Natural killer cell (primary cell): Measurements from ENCODE around the gene ZNF750. TPM values are rescaled to one million over a fixed set of nuclear protein-coding genes. Genes with fewer than 3 reads are reported as not detected.

Experiments
- ATAC-seq, 3 donors: fragments of 150-1000 bp in 2 of 3; fragments of 200-7000 bp in 1 of 3; cut with Tn5 transposase; 1 replicate in 1 of 3; 2 replicates in 2 of 3; pipeline ENCODE4 v1.10.0; 2021; ENCODE audit warnings: mild to moderate bottlenecking in 2 of 3, moderate library complexity in 2 of 3
- DNase-seq, 2 donors: peaks; one replicate each; pipeline versions ENCODE4 v3.0.0 to v3.0.0-alpha.2; 2013 to 2021; ENCODE audit warnings: mixed read lengths in 1 of 2
- H3K27ac ChIP-seq: one replicate; pipeline ENCODE4 v1.5.1; 2013; ENCODE audit warnings: mild to moderate bottlenecking, low read length
- H3K27me3 ChIP-seq: one replicate; pipeline ENCODE4 v1.6.1; 2013; ENCODE audit warnings: low read length; ENCODE audit not compliant: control insufficient read depth, insufficient read depth
- H3K36me3 ChIP-seq: one replicate; pipeline ENCODE4 v1.6.1; 2013; ENCODE audit warnings: low read length; ENCODE audit not compliant: control insufficient read depth, insufficient read depth
- H3K4me1 ChIP-seq: one replicate; pipeline ENCODE4 v1.6.1; 2013; ENCODE audit warnings: low read length; ENCODE audit not compliant: control insufficient read depth, insufficient read depth
- H3K4me3 ChIP-seq: one replicate; pipeline ENCODE4 v1.5.1; 2013; ENCODE audit warnings: low read length
- H3K9me3 ChIP-seq: one replicate; pipeline ENCODE4 v1.6.1; 2013; ENCODE audit warnings: low read length; ENCODE audit not compliant: control insufficient read depth, insufficient read depth
- H3K27ac Mint-ChIP-seq, 2 donors: one replicate each; pipeline ENCODE4 v1.8.0; 2022; ENCODE audit warnings: mild to moderate bottlenecking in 2 of 2, mixed read lengths in 2 of 2, moderate library complexity in 1 of 2
- H3K27me3 Mint-ChIP-seq, 2 donors: one replicate each; pipeline ENCODE4 v1.8.0; 2022; ENCODE audit warnings: low read depth in 2 of 2, mixed read lengths in 2 of 2
- H3K36me3 Mint-ChIP-seq: one replicate; pipeline ENCODE4 v1.8.0; 2022; ENCODE audit warnings: mixed read lengths
- H3K4me1 Mint-ChIP-seq, 2 donors: one replicate each; pipeline ENCODE4 v1.8.0; 2022; ENCODE audit warnings: mixed read lengths in 2 of 2
- H3K4me3 Mint-ChIP-seq: one replicate; pipeline ENCODE4 v1.8.0; 2022; ENCODE audit warnings: mild to moderate bottlenecking, moderate library complexity, mixed read lengths
- H3K9me3 Mint-ChIP-seq, 2 donors: one replicate each; pipeline ENCODE4 v1.8.0; 2022; ENCODE audit warnings: mixed read lengths in 2 of 2
- CTCF ChIP-seq: fragments of 200-600 bp; IDR thresholded peaks from one replicate; pipeline ENCODE4 v1.8.0; 2022; ENCODE audit warnings: antibody characterized with exemption
- WGBS: methylation state at CpG from one replicate; pipeline ENCODE4 v1.1.7; 2013; ENCODE audit warnings: missing lambda C conversion rate; ENCODE audit not compliant: insufficient coverage; 5-methylcytosine and 5-hydroxymethylcytosine counted together
- intact Hi-C: fragments of 100-400 bp; cut with micrococcal nuclease; formaldehyde crosslinking; loops from one replicate; pipeline ENCODE4 v1.14.2; 2022
- total RNA-seq, 4 donors: library from RNA; stranded (reverse); fragments of 120-200 nt in 1 of 4; gene quantifications; one replicate each; pipeline versions ENCODE4 v1.2.3 to v1.2.4, GENCODE V29; 2013 to 2022

ZNF750 gene
- total RNA-seq, 3 donors from 2014 or later (not counting 1 experiment from before 2014, with no cell fraction given): not detected

- Histone ChIP-seq H3K27ac (no peak overlapping the region), H3K4me1 (no peaks in the 10 kb centered on the region), H3K9me3 (no peaks in the 10 kb centered on the region), H3K36me3 (no peaks in the 10 kb centered on the region), H3K27me3 (no peaks in the 10 kb centered on the region), H3K4me3 (no peak overlapping the region)
- Mint-ChIP-seq H3K36me3 (no peaks in the 10 kb centered on the region), H3K9me3 (no peaks in the 10 kb centered on the region), H3K4me1 (peaks cover 5 to 24% of the 10 kb centered on the region in 2 donors), H3K4me3 (no peak overlapping the region), H3K27ac (peak overlapping the region in 1 of 2 donors; percentile 72), H3K27me3 (no peaks in the 10 kb centered on the region)
- intact Hi-C loops: no loop called here
- 96% methylated on average over 13 of the region's 13 CpGs for WGBS
- ATAC-seq (no peak), DNase-seq (no peak)
- TF ChIP-seq CTCF: no peak
These were observed 49.4 kb downstream of the ZNF750 start for GRCh38 chr17:82790391-82790790.

GRCh38 chr17:82789806-82790205 lies 50.0 kb downstream of the ZNF750 start:
- Mint-ChIP-seq H3K9me3 (no peaks in the 10 kb centered on the region), H3K36me3 (no peaks in the 10 kb centered on the region), H3K4me1 (peaks cover 5 to 24% of the 10 kb centered on the region in 2 donors), H3K27ac (no peak overlapping the region), H3K27me3 (no peaks in the 10 kb centered on the region), H3K4me3 (no peak overlapping the region)
- DNase-seq (no peak), ATAC-seq (no peak)
- TF ChIP-seq CTCF: no peak
- Histone ChIP-seq H3K27me3 (no peaks in the 10 kb centered on the region), H3K36me3 (no peaks in the 10 kb centered on the region), H3K27ac (no peak overlapping the region), H3K4me1 (no peaks in the 10 kb centered on the region), H3K9me3 (no peaks in the 10 kb centered on the region), H3K4me3 (no peak overlapping the region)
- 97% methylated on average over 18 of the region's 18 CpGs for WGBS
- intact Hi-C loops: no loop called here

GRCh38 chr17:82789051-82789592 lies 50.7 kb downstream of the ZNF750 start:
- intact Hi-C loops: no loop called here
- Mint-ChIP-seq H3K4me3 (no peak overlapping the region), H3K9me3 (no peaks in the 10 kb centered on the region), H3K4me1 (peaks cover 5 to 24% of the 10 kb centered on the region in 2 donors), H3K27ac (peak overlapping the region in 1 of 2 donors; percentile 2), H3K27me3 (no peaks in the 10 kb centered on the region), H3K36me3 (no peaks in the 10 kb centered on the region)
- no peaks in the 10 kb centered on the region for H3K4me1 ChIP-seq
- H3K4me3 ChIP-seq: no peak overlapping the region
- TF ChIP-seq CTCF: no peak
- H3K9me3 ChIP-seq: no peaks in the 10 kb centered on the region
- H3K36me3 ChIP-seq: no peaks in the 10 kb centered on the region
- ATAC-seq (peak in 1 of 3 donors; percentile 28), DNase-seq (no peak)
- no peak overlapping the region for H3K27ac ChIP-seq
- WGBS: 91% methylated on average over 19 of the region's 19 CpGs
- H3K27me3 ChIP-seq: no peaks in the 10 kb centered on the region
